Activated CD8-positive, alpha-beta memory T cell treated with anti-CD3 and anti-CD28 coated beads for 48 hours (primary cell): ENCODE measurements around the gene LATS2.
"Not testable (repeated sequence)": the region's sequence is repeated elsewhere in the genome, so short reads cannot be mapped to it uniquely, and the experiment has no call there.

ENCODE experiments used
- DNase-seq, 3 experiments: peaks; one replicate each; pipeline ENCODE4 v3.0.0-alpha.2; 2020; ENCODE audit warnings: low read depth in 2 of 3, low spot score in 2 of 3

Gene LATS2

GRCh38 chr13:21075379-21076249, 14.2 kb upstream of the LATS2 start:
- no peak for DNase-seq

- DNase-seq: peak in 1 of 3 experiments; percentile 25
Measured at GRCh38 chr13:21075011-21075378, 13.6 kb upstream of the LATS2 start.

- no peak for DNase-seq
Measured at GRCh38 chr13:21074546-21074945, 13.2 kb upstream of the LATS2 start.

GRCh38 chr13:21071924-21072323, 10.5 kb upstream of the LATS2 start:
- DNase-seq: no peak

- no peak for DNase-seq
Measured at GRCh38 chr13:21071015-21071414, 9.6 kb upstream of the LATS2 start.

GRCh38 chr13:21069561-21070004, 8.2 kb upstream of the LATS2 start:
- no peak for DNase-seq

- DNase-seq: no peak
Measured at GRCh38 chr13:21067848-21068247, 6.5 kb upstream of the LATS2 start.

GRCh38 chr13:21066946-21067345, 5.6 kb upstream of the LATS2 start:
- no peak for DNase-seq

GRCh38 chr13:21065686-21066085, 4.3 kb upstream of the LATS2 start:
- DNase-seq: no peak

GRCh38 chr13:21063031-21063430, 1.6 kb upstream of the LATS2 start:
- DNase-seq: no peak

GRCh38 chr13:21060338-21061028, 903 bp downstream of the LATS2 start:
- DNase-seq: no peak

GRCh38 chr13:21059641-21060337, 1.6 kb downstream of the LATS2 start:
- no peak for DNase-seq

GRCh38 chr13:21058361-21058760, 3.0 kb downstream of the LATS2 start:
- DNase-seq: no peak

- DNase-seq: no peak
Measured at GRCh38 chr13:21055511-21056045, 5.8 kb downstream of the LATS2 start.

GRCh38 chr13:21055016-21055415, 6.4 kb downstream of the LATS2 start:
- no peak for DNase-seq

GRCh38 chr13:21054313-21054712, 7.1 kb downstream of the LATS2 start:
- no peak for DNase-seq

GRCh38 chr13:21053231-21053630, 8.2 kb downstream of the LATS2 start:
- DNase-seq: no peak

- DNase-seq: no peak
Measured at GRCh38 chr13:21051675-21052074, 9.7 kb downstream of the LATS2 start.

- no peak for DNase-seq
Measured at GRCh38 chr13:21050288-21051197, 10.8 kb downstream of the LATS2 start.

GRCh38 chr13:21049731-21050130, 11.7 kb downstream of the LATS2 start:
- not testable (repeated sequence) for DNase-seq
